Activated T-cell treated with anti-CD3 and anti-CD28 coated beads for 48 hours (primary cell): Measurements from ENCODE around the gene ABHD10.
"Not testable (repeated sequence)": the region's sequence is repeated elsewhere in the genome, so short reads cannot be mapped to it uniquely, and the experiment has no call there.

Source experiments
- DNase-seq: peaks from one replicate; pipeline ENCODE4 v3.0.0-alpha.2; 2020; ENCODE audit warnings: low read depth

The ABHD10 gene

GRCh38 chr3:112034436-112034835 is 55.6 kb downstream of the ABHD10 start, which contains the start of gene TMPRSS7:
Gene TMPRSS7, plus strand, starts transcription at chr3:112034736. Its CDS starts 110 bp downstream, at chr3:112034846.
- DNase-seq: no peak

- DNase-seq: no peak
Measured at GRCh38 chr3:112035241-112035640, 56.4 kb downstream of the ABHD10 start.

GRCh38 chr3:112037194-112037593 is 58.4 kb downstream of the ABHD10 start:
- not testable (repeated sequence) for DNase-seq

- no peak for DNase-seq
Measured at GRCh38 chr3:112038863-112039262, 60.0 kb downstream of the ABHD10 start.

GRCh38 chr3:112041321-112041720 is 62.5 kb downstream of the ABHD10 start:
- DNase-seq: no peak

GRCh38 chr3:112042842-112043280 is 64.0 kb downstream of the ABHD10 start:
- no peak for DNase-seq
